Astrocyte (in vitro differentiated cells and primary cell): ENCODE measurements around the gene MLF2. TPM values are rescaled to one million over a fixed set of nuclear protein-coding genes. Genes with fewer than 3 reads are reported as not detected.
A peak's percentile ranks its signal among the peaks of the same experiment; 100 is the strongest.

ENCODE experiments used
- DNase-seq: peaks from one replicate; pipeline ENCODE4 v3.0.0-alpha.2; 2010; ENCODE audit warnings: low read depth
- FAIRE-seq: peaks from 2 replicates; lab custom pipeline; 2011; peaks lifted over from hg19 to GRCh38; lab: Jason Lieb, UNC
- H2AFZ ChIP-seq: 2 replicates; pipeline ENCODE4 v1.6.0; 2012; ENCODE audit warnings: low read depth, low read length, inconsistent platforms
- H3K27ac ChIP-seq: 2 replicates; pipeline ENCODE4 v1.5.1; 2011; ENCODE audit warnings: low read depth, low read length, inconsistent platforms
- H3K27me3 ChIP-seq: 2 replicates; pipeline ENCODE4 v1.6.0; 2011; ENCODE audit warnings: low read length, inconsistent platforms; ENCODE audit not compliant: insufficient read depth
- H3K36me3 ChIP-seq: 2 replicates; pipeline ENCODE4 v1.5.1; 2011; ENCODE audit warnings: low read length, inconsistent platforms; ENCODE audit not compliant: insufficient read depth
- H3K4me1 ChIP-seq: 2 replicates; pipeline ENCODE4 v1.5.1; 2011; ENCODE audit warnings: low read length, inconsistent platforms; ENCODE audit not compliant: insufficient read depth
- H3K4me2 ChIP-seq: 2 replicates; pipeline ENCODE4 v1.6.0; 2012; ENCODE audit warnings: low read length, inconsistent platforms
- H3K4me3 ChIP-seq: 2 replicates; pipeline ENCODE4 v1.5.1; 2011; ENCODE audit warnings: low read depth, mild to moderate bottlenecking, low read length, inconsistent platforms; ENCODE audit not compliant: insufficient read depth
- H3K79me2 ChIP-seq: 2 replicates; pipeline ENCODE4 v1.6.0; 2012; ENCODE audit warnings: mild to moderate bottlenecking, low read length, inconsistent platforms; ENCODE audit not compliant: insufficient read depth
- H3K9ac ChIP-seq: 2 replicates; pipeline ENCODE4 v1.6.0; 2012; ENCODE audit warnings: mild to moderate bottlenecking, low read length, inconsistent platforms
- H3K9me3 ChIP-seq: 2 replicates; pipeline ENCODE4 v1.5.1; 2012; ENCODE audit warnings: low read depth, mild to moderate bottlenecking, low read length, inconsistent platforms; ENCODE audit not compliant: insufficient read depth
- H4K20me1 ChIP-seq: 2 replicates; pipeline ENCODE4 v1.6.0; 2012; ENCODE audit warnings: low read length, inconsistent platforms; ENCODE audit not compliant: insufficient read depth
- H3K27ac Mint-ChIP-seq: one replicate; pipeline ENCODE4 v1.8.0; 2021; ENCODE audit warnings: mild to moderate bottlenecking, mixed read lengths; ENCODE audit not compliant: unreplicated experiment
- H3K27me3 Mint-ChIP-seq: one replicate; pipeline ENCODE4 v1.8.0; 2021; ENCODE audit warnings: low read depth, mixed read lengths; ENCODE audit not compliant: unreplicated experiment
- H3K36me3 Mint-ChIP-seq: one replicate; pipeline ENCODE4 v1.8.0; 2021; ENCODE audit warnings: low read depth, mixed read lengths; ENCODE audit not compliant: unreplicated experiment
- H3K4me1 Mint-ChIP-seq: one replicate; pipeline ENCODE4 v1.8.0; 2021; ENCODE audit warnings: low read depth, mixed read lengths; ENCODE audit not compliant: unreplicated experiment
- H3K4me3 Mint-ChIP-seq: one replicate; pipeline ENCODE4 v1.8.0; 2021; ENCODE audit warnings: mild to moderate bottlenecking, moderate library complexity, mixed read lengths; ENCODE audit not compliant: unreplicated experiment
- H3K9me3 Mint-ChIP-seq: one replicate; pipeline ENCODE4 v1.8.0; 2021; ENCODE audit warnings: mild to moderate bottlenecking, mixed read lengths; ENCODE audit not compliant: unreplicated experiment
- CTCF ChIP-seq: IDR thresholded peaks from 2 replicates; pipeline ENCODE4 v1.5.1; 2011; ENCODE audit warnings: low read depth, mild to moderate bottlenecking, inconsistent platforms, low read length, moderate library complexity; ENCODE audit not compliant: insufficient read depth
- EZH2 ChIP-seq: IDR thresholded peaks from 2 replicates; pipeline ENCODE4 v1.6.1; 2012; ENCODE audit warnings: mild to moderate bottlenecking, low read length, inconsistent platforms; ENCODE audit not compliant: insufficient read depth
- total RNA-seq: library from RNA; stranded (reverse); gene quantifications from 2 replicates; pipeline ENCODE4 v1.2.1, GENCODE V29; 2021

Gene MLF2
- total RNA-seq, 1 donor from 2014 or later = 316 TPM

- Histone ChIP-seq H3K79me2 (peaks cover 33% of the 10 kb centered on the region), H3K4me2 (peak overlapping the region; percentile 98), H3K4me1 (peaks cover 13% of the 10 kb centered on the region), H3K27me3 (no peaks in the 10 kb centered on the region), H4K20me1 (peaks cover 35% of the 10 kb centered on the region), H3K27ac (no peak overlapping the region), H3K9ac (peak overlapping the region; percentile 33), H2AFZ (peak overlapping the region; percentile 12), H3K9me3 (no peaks in the 10 kb centered on the region), H3K36me3 (peaks cover 20% of the 10 kb centered on the region), H3K4me3 (no peak overlapping the region)
- Mint-ChIP-seq H3K36me3 (peaks cover 9% of the 10 kb centered on the region), H3K4me3 (peak overlapping the region; percentile 99), H3K27me3 (no peaks in the 10 kb centered on the region), H3K4me1 (peaks cover 24% of the 10 kb centered on the region), H3K9me3 (no peaks in the 10 kb centered on the region), H3K27ac (peak overlapping the region; percentile 66)
- DNase-seq (no peak), FAIRE-seq (no peak)
- no peak for TF ChIP-seq CTCF
- no peak for TF ChIP-seq EZH2
Observed at GRCh38 chr12:6753772-6754356, 923 bp upstream of the MLF2 start.

- H3K79me2 ChIP-seq = peaks cover 33% of the 10 kb centered on the region
- peaks cover 50% of the 10 kb centered on the region for H4K20me1 ChIP-seq
- peak overlapping the region; percentile 81 for H3K4me3 ChIP-seq
- H2AFZ ChIP-seq = peak overlapping the region; percentile 90
- peak; percentile 31 for TF ChIP-seq CTCF
- TF ChIP-seq EZH2 = no peak
- H3K4me1 ChIP-seq = peaks cover 13% of the 10 kb centered on the region
- no peaks in the 10 kb centered on the region for H3K27me3 ChIP-seq
- peak overlapping the region; percentile 98 for H3K4me2 ChIP-seq
- peaks cover 29% of the 10 kb centered on the region for H3K36me3 ChIP-seq
- H3K27ac Mint-ChIP-seq = peak overlapping the region; percentile 93
- H3K4me1 Mint-ChIP-seq = peaks cover 24% of the 10 kb centered on the region
- H3K4me3 Mint-ChIP-seq = peak overlapping the region; percentile 99
- no peaks in the 10 kb centered on the region for H3K9me3 ChIP-seq
- DNase-seq (peak; percentile 29), FAIRE-seq (no peak)
- peak overlapping the region; percentile 97 for H3K9ac ChIP-seq
- no peaks in the 10 kb centered on the region for H3K9me3 Mint-ChIP-seq
- peak overlapping the region; percentile 98 for H3K27ac ChIP-seq
- H3K36me3 Mint-ChIP-seq = peaks cover 16% of the 10 kb centered on the region
- no peaks in the 10 kb centered on the region for H3K27me3 Mint-ChIP-seq
Observed at GRCh38 chr12:6752167-6752920, 597 bp downstream of the MLF2 start.
